Mucosa of stomach (tissue), 1 donor: ENCODE results near the gene FGD3.

Experiments
- H3K27me3 ChIP-seq: one replicate; pipeline ENCODE4 v1.7.0; 2013; ENCODE audit warnings: mild to moderate bottlenecking, low read length; ENCODE audit not compliant: control insufficient read depth, insufficient read depth
- H3K36me3 ChIP-seq: one replicate; pipeline ENCODE4 v1.7.0; 2013; ENCODE audit warnings: low read length; ENCODE audit not compliant: control insufficient read depth, insufficient read depth
- H3K4me1 ChIP-seq: one replicate; pipeline ENCODE4 v1.7.0; 2013; ENCODE audit warnings: mild to moderate bottlenecking, low read length; ENCODE audit not compliant: control insufficient read depth, insufficient read depth
- H3K4me3 ChIP-seq: one replicate; pipeline ENCODE4 v1.7.0; 2013; ENCODE audit warnings: low read length
- H3K9ac ChIP-seq: one replicate; pipeline ENCODE4 v1.7.0; 2013; ENCODE audit warnings: mild to moderate bottlenecking, low read length, moderate library complexity
- H3K9me3 ChIP-seq: one replicate; pipeline ENCODE4 v1.7.0; 2013; ENCODE audit warnings: mild to moderate bottlenecking, low read length, moderate library complexity; ENCODE audit not compliant: control insufficient read depth
- donor health status: Pancreatic carcinoma.

The FGD3 gene

GRCh38 chr9:93032545-93032944, 85.2 kb downstream of the FGD3 start:
- Histone ChIP-seq H3K27me3 (no peaks in the 10 kb centered on the region), H3K36me3 (no peaks in the 10 kb centered on the region), H3K9me3 (no peaks in the 10 kb centered on the region), H3K4me3 (no peak overlapping the region), H3K4me1 (no peaks in the 10 kb centered on the region), H3K9ac (no peak overlapping the region)

- H3K36me3 ChIP-seq = no peaks in the 10 kb centered on the region
- H3K4me3 ChIP-seq = no peak overlapping the region
- H3K9ac ChIP-seq = no peak overlapping the region
- H3K4me1 ChIP-seq = no peaks in the 10 kb centered on the region
- H3K27me3 ChIP-seq = no peaks in the 10 kb centered on the region
- no peaks in the 10 kb centered on the region for H3K9me3 ChIP-seq
These were observed 86.2 kb downstream of the FGD3 start for GRCh38 chr9:93033531-93033930.

- H3K9ac ChIP-seq = no peak overlapping the region
These were observed 87.9 kb downstream of the FGD3 start for GRCh38 chr9:93035106-93035660.

GRCh38 chr9:93035821-93036351, 88.6 kb downstream of the FGD3 start:
- H3K27me3 ChIP-seq = no peaks in the 10 kb centered on the region
- H3K36me3 ChIP-seq = no peaks in the 10 kb centered on the region
- H3K4me3 ChIP-seq = no peak overlapping the region
- H3K9ac ChIP-seq = no peak overlapping the region
- no peaks in the 10 kb centered on the region for H3K9me3 ChIP-seq
- no peaks in the 10 kb centered on the region for H3K4me1 ChIP-seq

More at GRCh38 chr9:93035106-93035660, 87.9 kb downstream of the FGD3 start:
- Histone ChIP-seq H3K4me1 (no peaks in the 10 kb centered on the region), H3K4me3 (no peak overlapping the region), H3K9me3 (no peaks in the 10 kb centered on the region), H3K36me3 (no peaks in the 10 kb centered on the region), H3K27me3 (no peaks in the 10 kb centered on the region)

GRCh38 chr9:93036887-93037475, 89.7 kb downstream of the FGD3 start:
- Histone ChIP-seq H3K27me3 (no peaks in the 10 kb centered on the region), H3K9ac (no peak overlapping the region), H3K4me3 (no peak overlapping the region), H3K9me3 (no peaks in the 10 kb centered on the region), H3K4me1 (no peaks in the 10 kb centered on the region), H3K36me3 (no peaks in the 10 kb centered on the region)

- Histone ChIP-seq H3K4me3 (no peak overlapping the region), H3K27me3 (no peaks in the 10 kb centered on the region), H3K36me3 (no peaks in the 10 kb centered on the region), H3K9me3 (no peaks in the 10 kb centered on the region), H3K9ac (no peak overlapping the region), H3K4me1 (no peaks in the 10 kb centered on the region)
These were observed 90.2 kb downstream of the FGD3 start for GRCh38 chr9:93037476-93037971.

- H3K36me3 ChIP-seq = no peaks in the 10 kb centered on the region
- H3K4me3 ChIP-seq = no peak overlapping the region
- H3K9ac ChIP-seq = no peak overlapping the region
- H3K4me1 ChIP-seq = no peaks in the 10 kb centered on the region
- H3K9me3 ChIP-seq = no peaks in the 10 kb centered on the region
- H3K27me3 ChIP-seq = no peaks in the 10 kb centered on the region
These were observed 91.6 kb downstream of the FGD3 start for GRCh38 chr9:93038918-93039317.

- Histone ChIP-seq H3K9ac (no peak overlapping the region), H3K9me3 (no peaks in the 10 kb centered on the region), H3K27me3 (no peaks in the 10 kb centered on the region), H3K4me3 (no peak overlapping the region), H3K4me1 (no peaks in the 10 kb centered on the region), H3K36me3 (no peaks in the 10 kb centered on the region)
These were observed 92.1 kb downstream of the FGD3 start for GRCh38 chr9:93039456-93039855.

- Histone ChIP-seq H3K27me3 (no peaks in the 10 kb centered on the region), H3K4me1 (no peaks in the 10 kb centered on the region), H3K9me3 (no peaks in the 10 kb centered on the region), H3K9ac (no peak overlapping the region), H3K4me3 (no peak overlapping the region), H3K36me3 (no peaks in the 10 kb centered on the region)
These were observed 92.7 kb downstream of the FGD3 start for GRCh38 chr9:93039976-93040375.

GRCh38 chr9:93040409-93040808, 93.1 kb downstream of the FGD3 start:
- no peaks in the 10 kb centered on the region for H3K9me3 ChIP-seq

GRCh38 chr9:93041108-93041802, 93.9 kb downstream of the FGD3 start:
- Histone ChIP-seq H3K4me3 (no peak overlapping the region), H3K27me3 (no peaks in the 10 kb centered on the region), H3K9me3 (no peaks in the 10 kb centered on the region), H3K4me1 (no peaks in the 10 kb centered on the region), H3K36me3 (no peaks in the 10 kb centered on the region), H3K9ac (no peak overlapping the region)

More at GRCh38 chr9:93040409-93040808, 93.1 kb downstream of the FGD3 start:
- no peaks in the 10 kb centered on the region for H3K4me1 ChIP-seq
- no peak overlapping the region for H3K4me3 ChIP-seq
- no peaks in the 10 kb centered on the region for H3K27me3 ChIP-seq
- no peaks in the 10 kb centered on the region for H3K36me3 ChIP-seq
- H3K9ac ChIP-seq = no peak overlapping the region

GRCh38 chr9:93043122-93043521, 95.8 kb downstream of the FGD3 start:
- no peaks in the 10 kb centered on the region for H3K9me3 ChIP-seq
- no peak overlapping the region for H3K4me3 ChIP-seq
- H3K36me3 ChIP-seq = no peaks in the 10 kb centered on the region
- no peaks in the 10 kb centered on the region for H3K27me3 ChIP-seq
- no peak overlapping the region for H3K9ac ChIP-seq
- no peaks in the 10 kb centered on the region for H3K4me1 ChIP-seq
